Hepatocyte (in vitro differentiated cells): Measurements from ENCODE around the gene DLG2. TPM values are rescaled to one million over a fixed set of nuclear protein-coding genes. Genes with fewer than 3 reads are reported as not detected.

Experiments
- DNase-seq: peaks from one replicate; pipeline ENCODE4 v3.0.0-alpha.2; 2016; ENCODE audit warnings: low spot score
- H2AFZ ChIP-seq: fragments of 200-600 bp; sonication (generic); 2 replicates; pipeline ENCODE4 v1.6.0; 2016; ENCODE audit warnings: antibody characterized with exemption, mild to moderate bottlenecking
- H3K27ac ChIP-seq: fragments of 200-600 bp; sonication (generic); 2 replicates; pipeline ENCODE4 v1.5.1; 2016; ENCODE audit warnings: mild to moderate bottlenecking
- H3K27me3 ChIP-seq: fragments of 200-600 bp; sonication (generic); 2 replicates; pipeline ENCODE4 v1.6.1; 2016
- H3K36me3 ChIP-seq: fragments of 200-600 bp; sonication (generic); replicated peaks from 2 replicates; pipeline ENCODE4 v1.5.1; 2016; ENCODE audit warnings: low read depth; ENCODE audit not compliant: insufficient read depth
- H3K4me1 ChIP-seq: fragments of 200-600 bp; sonication (generic); 2 replicates; pipeline ENCODE4 v1.5.1; 2016; ENCODE audit warnings: mild to moderate bottlenecking, moderate library complexity; ENCODE audit not compliant: insufficient read depth
- H3K4me2 ChIP-seq: fragments of 200-600 bp; sonication (generic); 2 replicates; pipeline ENCODE4 v1.6.0; 2016
- H3K4me3 ChIP-seq: fragments of 200-600 bp; sonication (generic); 2 replicates; pipeline ENCODE4 v1.5.1; 2016; ENCODE audit warnings: mild to moderate bottlenecking
- H3K79me2 ChIP-seq: fragments of 200-600 bp; sonication (generic); 2 replicates; pipeline ENCODE4 v1.6.0; 2017; ENCODE audit warnings: mild to moderate bottlenecking
- H3K9me2 ChIP-seq: fragments of 200-600 bp; sonication (generic); replicated peaks from 2 replicates; pipeline ENCODE4 v1.6.0; 2017; ENCODE audit warnings: mild to moderate bottlenecking; ENCODE audit not compliant: insufficient read depth
- H3K9me3 ChIP-seq: fragments of 200-600 bp; sonication (generic); 2 replicates; pipeline ENCODE4 v1.5.1; 2016; ENCODE audit warnings: low read depth, mild to moderate bottlenecking
- H4K20me1 ChIP-seq: fragments of 200-600 bp; sonication (generic); 2 replicates; pipeline ENCODE4 v1.6.0; 2016; ENCODE audit warnings: mild to moderate bottlenecking; ENCODE audit not compliant: insufficient read depth, poor library complexity, severe bottlenecking
- EZH2 ChIP-seq: fragments of 200-600 bp; sonication (generic); IDR thresholded peaks from 2 replicates; pipeline ENCODE4 v1.6.1; 2016; ENCODE audit warnings: antibody characterized with exemption, mild to moderate bottlenecking, borderline replicate concordance
- EZH2phosphoT487 ChIP-seq: fragments of 200-600 bp; sonication (generic); IDR thresholded peaks from one replicate; pipeline ENCODE4 v1.6.1; 2018; ENCODE audit warnings: antibody characterized with exemption, mild to moderate bottlenecking, low read depth, moderate library complexity; ENCODE audit not compliant: unreplicated experiment, severe bottlenecking
- WGBS: methylation state at CpG from one replicate; pipeline ENCODE4 v1.1.6; 2016; ENCODE audit warnings: low lambda C conversion rate; ENCODE audit errors: missing lambda C conversion rate; 5-methylcytosine and 5-hydroxymethylcytosine counted together
- polyA plus RNA-seq: library from polyadenylated mRNA; unstranded; fragments of >200 nt; fragmentation: Nextera tagmentation; extraction: Ambion mirVana; gene quantifications from 2 replicates; pipeline ENCODE4 v1.2.1, GENCODE V29; 2016
- total RNA-seq: library from RNA; depleted of rRNA; stranded (reverse); fragments of >200 nt; gene quantifications from 2 replicates; pipeline ENCODE4 v1.2.3, GENCODE V29; 2014
- TF ChIP-seq, protein P1 (sequence below): fragments of 200-600 bp; sonication (generic); IDR thresholded peaks from 2 replicates; pipeline ENCODE4 v1.5.1; 2016; ENCODE audit warnings: antibody characterized with exemption, mild to moderate bottlenecking; ENCODE audit not compliant: poor library complexity

The DLG2 gene
- total and polyA plus RNA-seq, 2 experiments from 2014 or later, result 2.6 to 6.8 TPM

DNA sequence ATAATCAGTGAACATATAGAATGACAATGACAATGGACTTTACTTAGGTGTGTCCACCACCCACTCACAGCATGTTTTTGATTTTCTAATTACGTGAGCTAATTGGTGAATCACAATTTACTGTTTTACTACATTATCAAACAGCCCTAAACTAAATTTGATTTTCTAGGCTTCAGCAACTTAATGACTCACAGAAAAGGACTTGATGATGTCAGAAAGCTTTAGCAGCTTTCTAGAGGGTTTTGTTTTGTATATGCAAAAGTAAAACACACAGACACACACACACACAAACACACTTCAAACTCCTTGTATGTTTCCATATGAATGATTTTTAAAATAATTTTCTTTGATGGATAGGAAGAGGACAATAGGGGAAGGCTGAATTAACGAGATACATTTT is 1462.4 kb downstream of the DLG2 start:
- Histone ChIP-seq H3K27ac (no peak overlapping the region), H4K20me1 (no peaks in the 10 kb centered on the region), H3K4me2 (no peak overlapping the region), H3K9me2 (no peaks in the 10 kb centered on the region), H3K79me2 (no peaks in the 10 kb centered on the region), H3K4me1 (no peaks in the 10 kb centered on the region), H3K36me3 (no peaks in the 10 kb centered on the region), H2AFZ (no peak overlapping the region), H3K4me3 (no peak overlapping the region), H3K9me3 (no peaks in the 10 kb centered on the region), H3K27me3 (no peaks in the 10 kb centered on the region)
- TF ChIP-seq EZH2 (no peak), EZH2phosphoT487 (no peak)
- TF ChIP-seq, protein P1, sequence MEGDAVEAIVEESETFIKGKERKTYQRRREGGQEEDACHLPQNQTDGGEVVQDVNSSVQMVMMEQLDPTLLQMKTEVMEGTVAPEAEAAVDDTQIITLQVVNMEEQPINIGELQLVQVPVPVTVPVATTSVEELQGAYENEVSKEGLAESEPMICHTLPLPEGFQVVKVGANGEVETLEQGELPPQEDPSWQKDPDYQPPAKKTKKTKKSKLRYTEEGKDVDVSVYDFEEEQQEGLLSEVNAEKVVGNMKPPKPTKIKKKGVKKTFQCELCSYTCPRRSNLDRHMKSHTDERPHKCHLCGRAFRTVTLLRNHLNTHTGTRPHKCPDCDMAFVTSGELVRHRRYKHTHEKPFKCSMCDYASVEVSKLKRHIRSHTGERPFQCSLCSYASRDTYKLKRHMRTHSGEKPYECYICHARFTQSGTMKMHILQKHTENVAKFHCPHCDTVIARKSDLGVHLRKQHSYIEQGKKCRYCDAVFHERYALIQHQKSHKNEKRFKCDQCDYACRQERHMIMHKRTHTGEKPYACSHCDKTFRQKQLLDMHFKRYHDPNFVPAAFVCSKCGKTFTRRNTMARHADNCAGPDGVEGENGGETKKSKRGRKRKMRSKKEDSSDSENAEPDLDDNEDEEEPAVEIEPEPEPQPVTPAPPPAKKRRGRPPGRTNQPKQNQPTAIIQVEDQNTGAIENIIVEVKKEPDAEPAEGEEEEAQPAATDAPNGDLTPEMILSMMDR, result no peak
- DNase-seq, result no peak
- WGBS, result 80% methylated on average over 2 of the region's 2 CpGs

DNA sequence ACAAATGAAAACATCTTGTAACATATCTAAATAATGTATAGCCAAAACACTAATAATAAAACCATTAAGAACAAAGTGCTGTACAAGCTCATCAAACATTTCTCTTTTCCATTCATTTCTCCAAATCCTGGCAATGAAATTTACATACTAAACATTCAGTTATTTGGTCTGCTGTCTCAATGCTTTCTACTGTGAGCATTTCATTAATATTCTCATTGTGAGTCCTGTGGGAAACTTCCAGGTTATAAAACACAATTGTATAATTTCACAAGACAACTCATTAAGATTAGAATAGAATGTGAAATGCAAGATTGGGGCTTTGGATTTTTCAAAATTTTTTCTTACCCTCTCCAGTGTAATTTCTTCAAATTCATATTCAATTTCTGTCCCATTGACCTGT is 1464.0 kb downstream of the DLG2 start:
- Histone ChIP-seq H4K20me1 (no peaks in the 10 kb centered on the region), H3K9me3 (no peaks in the 10 kb centered on the region), H2AFZ (no peak overlapping the region), H3K4me1 (no peaks in the 10 kb centered on the region), H3K4me2 (no peak overlapping the region), H3K79me2 (no peaks in the 10 kb centered on the region), H3K9me2 (no peaks in the 10 kb centered on the region), H3K27me3 (no peaks in the 10 kb centered on the region), H3K4me3 (no peak overlapping the region), H3K36me3 (no peaks in the 10 kb centered on the region), H3K27ac (no peak overlapping the region)
- no peak for DNase-seq
- TF ChIP-seq, protein P1, result no peak
- TF ChIP-seq EZH2phosphoT487 (no peak), EZH2 (no peak)

DNA sequence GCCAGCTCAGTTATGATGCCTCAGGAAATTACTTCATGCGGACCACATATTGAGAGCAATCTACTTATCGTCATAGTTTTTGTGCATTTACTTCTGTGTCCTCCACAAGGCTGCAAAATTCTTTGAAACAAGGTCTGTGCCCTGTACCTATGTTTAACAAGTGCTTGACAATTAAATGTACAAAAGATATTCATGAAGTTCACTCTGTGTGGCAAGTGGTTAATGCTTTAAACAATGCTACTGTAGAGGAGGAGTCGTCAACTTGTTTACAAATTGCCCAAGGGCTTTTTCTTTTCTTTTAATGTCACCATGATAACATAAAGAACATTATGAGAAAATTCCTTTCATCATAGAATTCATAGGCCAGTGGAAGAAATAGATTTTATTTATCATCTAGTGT is 1469.5 kb downstream of the DLG2 start:
- Histone ChIP-seq H3K9me2 (no peaks in the 10 kb centered on the region), H3K4me2 (no peak overlapping the region), H2AFZ (no peak overlapping the region), H3K27me3 (no peaks in the 10 kb centered on the region), H3K27ac (no peak overlapping the region), H3K79me2 (no peaks in the 10 kb centered on the region), H3K9me3 (no peaks in the 10 kb centered on the region), H3K4me1 (no peaks in the 10 kb centered on the region), H3K4me3 (no peak overlapping the region), H3K36me3 (no peaks in the 10 kb centered on the region), H4K20me1 (no peaks in the 10 kb centered on the region)
- TF ChIP-seq EZH2phosphoT487, result no peak
- TF ChIP-seq EZH2, result no peak
- TF ChIP-seq, protein P1, result no peak
- 82% methylated on average over 3 of the region's 3 CpGs for WGBS
- no peak for DNase-seq

DNA sequence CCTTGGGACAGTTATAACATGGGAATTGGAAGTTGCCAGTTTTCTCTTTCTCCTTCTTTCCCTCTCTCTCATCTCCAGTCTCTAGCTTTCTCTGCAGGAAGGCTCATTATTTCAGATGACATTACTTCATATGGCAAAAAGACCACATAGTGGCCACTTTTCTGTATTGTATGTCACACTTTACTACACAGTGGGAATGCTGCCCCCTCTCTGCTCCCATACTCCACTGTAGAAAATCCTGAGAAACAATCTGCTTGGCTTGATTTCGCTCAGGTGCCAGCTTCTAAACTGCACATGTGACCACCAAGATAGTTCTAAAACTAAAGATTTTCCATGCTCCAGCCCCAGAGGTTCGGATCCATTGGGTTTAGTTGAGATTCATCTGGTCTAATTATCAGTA is 1480.3 kb downstream of the DLG2 start:
- no peaks in the 10 kb centered on the region for H3K79me2 ChIP-seq
- no peaks in the 10 kb centered on the region for H4K20me1 ChIP-seq
- WGBS, result 90% methylated on average over 2 of the region's 2 CpGs
- TF ChIP-seq EZH2phosphoT487 (no peak), EZH2 (no peak)
- TF ChIP-seq, protein P1, result no peak
- H3K4me3 ChIP-seq, result no peak overlapping the region
- H3K27ac ChIP-seq, result no peak overlapping the region
- no peak for DNase-seq
- H3K4me2 ChIP-seq, result no peak overlapping the region
- H2AFZ ChIP-seq, result no peak overlapping the region
- H3K27me3 ChIP-seq, result no peaks in the 10 kb centered on the region
- H3K36me3 ChIP-seq, result no peaks in the 10 kb centered on the region
- H3K9me3 ChIP-seq, result no peaks in the 10 kb centered on the region
- H3K9me2 ChIP-seq, result no peaks in the 10 kb centered on the region
- no peaks in the 10 kb centered on the region for H3K4me1 ChIP-seq
